GM18526 (cell line): Measurements from ENCODE around the gene TRIP6.

Experiments
- POLR2A ChIP-seq: IDR thresholded peaks from 3 replicates; pipeline ENCODE4 v1.6.1; 2011; ENCODE audit not compliant: insufficient read length; ENCODE audit errors: extremely low read depth

Gene TRIP6

GRCh38 chr7:100901921-100902332 is 34.7 kb downstream of the TRIP6 start:
- no peak for TF ChIP-seq POLR2A

DNA sequence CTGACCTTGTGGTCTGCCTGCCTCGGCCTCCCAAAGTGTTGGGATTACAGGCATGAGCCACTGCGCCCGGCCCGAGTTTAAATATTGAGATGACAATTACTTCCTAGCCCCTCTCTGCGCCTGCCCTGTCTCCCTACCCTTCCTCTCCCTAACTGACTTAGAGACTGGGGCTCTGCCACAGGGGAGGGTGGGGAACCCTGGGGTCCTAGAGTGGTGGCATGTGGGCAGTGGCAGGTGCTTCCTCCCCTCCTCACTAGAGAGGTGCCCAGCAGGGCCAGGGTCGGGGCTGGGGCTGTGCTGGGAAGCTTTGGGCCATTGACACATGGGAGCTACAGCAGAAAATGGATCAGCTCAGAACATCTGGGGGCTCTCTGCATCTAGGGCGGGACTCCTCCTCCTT is 35.5 kb downstream of the TRIP6 start:
- TF ChIP-seq POLR2A: no peak

- no peak for TF ChIP-seq POLR2A
These were observed 41.3 kb downstream of the TRIP6 start for GRCh38 chr7:100908512-100908911.

- TF ChIP-seq POLR2A: no peak
These were observed 44.3 kb downstream of the TRIP6 start for GRCh38 chr7:100911484-100911883.

DNA sequence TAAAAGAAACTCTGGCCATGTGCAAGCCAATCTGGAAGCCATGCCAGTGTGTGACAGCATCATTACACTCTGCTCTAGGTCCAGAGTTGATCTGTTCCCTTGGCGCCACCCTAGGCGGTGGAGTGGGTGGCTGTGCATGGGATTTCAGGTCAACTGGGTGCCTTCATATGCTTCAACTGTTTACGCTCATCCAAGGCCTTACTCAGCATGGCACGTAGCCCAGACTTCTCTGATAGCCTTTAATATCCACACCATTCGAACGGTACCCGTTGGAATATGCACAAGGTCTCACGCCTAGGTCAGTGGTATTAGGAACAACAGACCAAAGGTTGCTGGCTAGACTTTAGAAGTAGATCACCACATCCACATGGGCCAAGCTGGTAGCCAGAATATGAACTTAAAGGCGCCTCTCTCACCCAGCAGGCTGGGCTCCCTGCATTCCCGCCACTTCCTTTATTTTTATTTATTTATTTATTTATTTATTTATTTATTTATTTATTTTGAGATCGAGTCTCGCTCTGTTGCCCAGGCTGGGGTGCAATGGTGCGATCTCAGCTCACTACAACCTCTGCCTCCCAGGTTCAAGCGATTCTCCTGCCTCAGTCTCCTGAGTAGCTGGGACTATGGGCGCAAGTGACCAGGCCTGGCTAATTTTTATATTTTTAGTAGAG is 47.2 kb downstream of the TRIP6 start:
- no peak for TF ChIP-seq POLR2A

GRCh38 chr7:100914879-100915447 is 47.8 kb downstream of the TRIP6 start:
- TF ChIP-seq POLR2A: no peak

- no peak for TF ChIP-seq POLR2A
These were observed 53.9 kb downstream of the TRIP6 start for GRCh38 chr7:100921039-100921438.
